ENCODE measurements around the gene ZIC2. TPM values are rescaled to one million over a fixed set of nuclear protein-coding genes. Genes with fewer than 3 reads are reported as not detected.

The ZIC2 gene
- total and polyA plus RNA-seq, 10 donors, result not detected

- H3K9me3 ChIP-seq, result peaks cover 0 to 58% (median 0%) of the 10 kb centered on the region in 8 donors
- no peak for DNase-seq
- intact Hi-C loops (cut with DNase I; ENCODE audit: low total_unique reads), result no loop called here
- H3K4me1 ChIP-seq, result peaks cover 25 to 40% (median 36%) of the 10 kb centered on the region in 6 donors
- no peaks in the 10 kb centered on the region for H3K36me3 ChIP-seq
- H3K4me3 ChIP-seq, result peak overlapping the region in 1 of 8 donors; percentile 66
- TF ChIP-seq CTCF (IDR thresholded peaks at IDR 0.05 in 8 of 11, conservative IDR thresholded peaks at IDR 0.05 in 3 of 11) (no peak), POLR2AphosphoS5 (IDR thresholded peaks at IDR 0.05) (no peak), POLR2A (IDR thresholded peaks at IDR 0.05) (no peak)
- peaks cover 51 to 100% (median 97%) of the 10 kb centered on the region in 7 donors for H3K27me3 ChIP-seq (replicated peaks in 1 of 7)
- 10 to 17% (median 15%) methylated on average over 18 of the region's 18 CpGs for WGBS, 5 donors
- no peak overlapping the region for H3K27ac ChIP-seq
These were observed 9.3 kb upstream of the ZIC2 start for GRCh38 chr13:99972190-99972731.

GRCh38 chr13:99973163-99973807 lies 8.3 kb upstream of the ZIC2 start:
- intact Hi-C loops (cut with DNase I; ENCODE audit: low total_unique reads), result no loop called here
- H3K9me3 ChIP-seq, result peaks cover 0 to 66% (median 0%) of the 10 kb centered on the region in 8 donors
- peaks cover 47 to 100% (median 97%) of the 10 kb centered on the region in 7 donors for H3K27me3 ChIP-seq (replicated peaks in 1 of 7)
- H3K27ac ChIP-seq, result no peak overlapping the region
- H3K4me1 ChIP-seq, result peaks cover 25 to 40% (median 37%) of the 10 kb centered on the region in 6 donors
- H3K4me3 ChIP-seq, result no peak overlapping the region
- TF ChIP-seq POLR2A (IDR thresholded peaks at IDR 0.05) (no peak), POLR2AphosphoS5 (IDR thresholded peaks at IDR 0.05) (no peak), CTCF (IDR thresholded peaks at IDR 0.05 in 8 of 11, conservative IDR thresholded peaks at IDR 0.05 in 3 of 11) (no peak)
- no peak for DNase-seq
- no peaks in the 10 kb centered on the region for H3K36me3 ChIP-seq
- 12 to 19% (median 16%) methylated on average over 11 of the region's 11 CpGs for WGBS, 5 donors

GRCh38 chr13:99973808-99974185 lies 7.8 kb upstream of the ZIC2 start:
- no peak for DNase-seq
- Histone ChIP-seq H3K27me3 (replicated peaks in 1 of 7) (peaks cover 44 to 100% (median 97%) of the 10 kb centered on the region in 7 donors), H3K4me1 (peaks cover 20 to 40% (median 37%) of the 10 kb centered on the region in 6 donors), H3K36me3 (no peaks in the 10 kb centered on the region), H3K4me3 (no peak overlapping the region), H3K27ac (no peak overlapping the region), H3K9me3 (peaks cover 0 to 67% (median 0%) of the 10 kb centered on the region in 8 donors)
- TF ChIP-seq CTCF (IDR thresholded peaks at IDR 0.05 in 8 of 11, conservative IDR thresholded peaks at IDR 0.05 in 3 of 11) (no peak), POLR2AphosphoS5 (IDR thresholded peaks at IDR 0.05) (no peak), POLR2A (IDR thresholded peaks at IDR 0.05) (no peak)
- intact Hi-C loops (cut with DNase I; ENCODE audit: low total_unique reads), result no loop called here
- WGBS, 5 donors, result 15 to 25% (median 17%) methylated on average over 6 of the region's 6 CpGs

- no peak for DNase-seq
- intact Hi-C loops (cut with DNase I; ENCODE audit: low total_unique reads), result no loop called here
- H3K27me3 ChIP-seq (replicated peaks in 1 of 7), result peaks cover 47 to 100% (median 97%) of the 10 kb centered on the region in 7 donors
- no peak overlapping the region for H3K27ac ChIP-seq
- peaks cover 18 to 40% (median 36%) of the 10 kb centered on the region in 6 donors for H3K4me1 ChIP-seq
- TF ChIP-seq CTCF (IDR thresholded peaks at IDR 0.05 in 8 of 11, conservative IDR thresholded peaks at IDR 0.05 in 3 of 11) (no peak), POLR2A (IDR thresholded peaks at IDR 0.05) (no peak), POLR2AphosphoS5 (IDR thresholded peaks at IDR 0.05) (no peak)
- WGBS, 5 donors, result 11 to 18% (median 16%) methylated on average over 18 of the region's 18 CpGs
- H3K9me3 ChIP-seq, result peaks cover 0 to 67% (median 0%) of the 10 kb centered on the region in 8 donors
- H3K36me3 ChIP-seq, result no peaks in the 10 kb centered on the region
- H3K4me3 ChIP-seq, result no peak overlapping the region
These were observed 7.2 kb upstream of the ZIC2 start for GRCh38 chr13:99974296-99974938.
